HG03103 (cell line): ENCODE measurements around the gene CACNB4.
A peak's percentile ranks its signal among the peaks of the same experiment; 100 is the strongest.
"Not testable (repeated sequence)": the region's sequence is repeated elsewhere in the genome, so short reads cannot be mapped to it uniquely, and the experiment has no call there.

Experiments used
- ATAC-seq: cut with Tn5 transposase; IDR thresholded peaks from one replicate; pipeline ENCODE4 v1.9.1; 2021; ENCODE audit warnings: low read depth; ENCODE audit not compliant: unreplicated experiment

Gene CACNB4

GRCh38 chr2:152098496-152099366 is at the start of gene CACNB4:
Gene CACNB4 (minus strand): TSS chr2:152099044.
- ATAC-seq: no peak

GRCh38 chr2:152134488-152135280 is 35.8 kb upstream of the CACNB4 start:
- peak; percentile 64 for ATAC-seq

- no peak for ATAC-seq
Measured at GRCh38 chr2:152132306-152132705, 33.5 kb upstream of the CACNB4 start.

- no peak for ATAC-seq
Measured at GRCh38 chr2:152127628-152128027, 28.8 kb upstream of the CACNB4 start.

- ATAC-seq: no peak
Measured at GRCh38 chr2:152126664-152127063, 27.8 kb upstream of the CACNB4 start.

- no peak for ATAC-seq
Measured at GRCh38 chr2:152122161-152122560, 23.3 kb upstream of the CACNB4 start.

GRCh38 chr2:152120430-152120829 is 21.6 kb upstream of the CACNB4 start:
- no peak for ATAC-seq

- ATAC-seq: no peak
Measured at GRCh38 chr2:152115952-152116351, 17.1 kb upstream of the CACNB4 start.

GRCh38 chr2:152114366-152114765 is 15.5 kb upstream of the CACNB4 start:
- no peak for ATAC-seq

- not testable (repeated sequence) for ATAC-seq
Measured at GRCh38 chr2:152107140-152107539, 8.3 kb upstream of the CACNB4 start.

GRCh38 chr2:152106464-152106863 is 7.6 kb upstream of the CACNB4 start:
- ATAC-seq: no peak

GRCh38 chr2:152103271-152103670 is 4.4 kb upstream of the CACNB4 start:
- ATAC-seq: no peak

GRCh38 chr2:152100961-152101360 is 2.1 kb upstream of the CACNB4 start:
- no peak for ATAC-seq

GRCh38 chr2:152099367-152100050 is 665 bp upstream of the CACNB4 start:
- ATAC-seq: no peak

- no peak for ATAC-seq
Measured at GRCh38 chr2:152097801-152098495, 896 bp downstream of the CACNB4 start.

- ATAC-seq: no peak
Measured at GRCh38 chr2:152097290-152097800, 1.5 kb downstream of the CACNB4 start.

- no peak for ATAC-seq
Measured at GRCh38 chr2:152095146-152095545, 3.7 kb downstream of the CACNB4 start.

- ATAC-seq: no peak
Measured at GRCh38 chr2:152094014-152094413, 4.8 kb downstream of the CACNB4 start.

GRCh38 chr2:152093464-152093863 is 5.4 kb downstream of the CACNB4 start:
- ATAC-seq: no peak

- no peak for ATAC-seq
Measured at GRCh38 chr2:152092095-152092494, 6.7 kb downstream of the CACNB4 start.
